KMS-11 (cell line): ENCODE results near the gene SCYGR4.

Experiments
- H2AFZ ChIP-seq: fragments of 200-600 bp; sonication (generic); 2 replicates; pipeline ENCODE4 v1.6.1; 2016; ENCODE audit warnings: antibody characterized with exemption, mixed run types, low read depth
- H3K27ac ChIP-seq: fragments of 200-600 bp; sonication (generic); 2 replicates; pipeline ENCODE4 v1.6.1; 2016; ENCODE audit warnings: mild to moderate bottlenecking, mixed run types
- H3K27me3 ChIP-seq: fragments of 200-600 bp; sonication (generic); 2 replicates; pipeline ENCODE4 v1.6.1; 2017; ENCODE audit warnings: mild to moderate bottlenecking, low read depth, mixed run types, moderate library complexity; ENCODE audit not compliant: insufficient read depth
- H3K36me3 ChIP-seq: fragments of 200-600 bp; sonication (generic); 2 replicates; pipeline ENCODE4 v1.6.1; 2017; ENCODE audit warnings: mild to moderate bottlenecking, mixed run types; ENCODE audit not compliant: insufficient read depth
- H3K4me1 ChIP-seq: fragments of 200-600 bp; sonication (generic); 2 replicates; pipeline ENCODE4 v1.6.1; 2016; ENCODE audit warnings: mild to moderate bottlenecking, low read depth, mixed run types; ENCODE audit not compliant: poor library complexity, severe bottlenecking
- H3K4me2 ChIP-seq: fragments of 200-600 bp; sonication (generic); 2 replicates; pipeline ENCODE4 v1.7.0; 2016; ENCODE audit warnings: mild to moderate bottlenecking, mixed run types
- H3K4me3 ChIP-seq: fragments of 200-600 bp; sonication (generic); IDR thresholded peaks from 2 replicates; pipeline ENCODE4 v1.6.1; 2017; ENCODE audit warnings: low read depth, low read length, mixed read lengths; ENCODE audit not compliant: insufficient read depth
- H3K79me2 ChIP-seq: fragments of 200-600 bp; sonication (generic); 2 replicates; pipeline ENCODE4 v1.6.1; 2016; ENCODE audit warnings: low read depth, mixed run types; ENCODE audit not compliant: insufficient read depth
- H3K9ac ChIP-seq: fragments of 200-600 bp; sonication (generic); 2 replicates; pipeline ENCODE4 v1.6.1; 2016; ENCODE audit warnings: mild to moderate bottlenecking, mixed run types
- H4K20me1 ChIP-seq: fragments of 200-600 bp; sonication (generic); 2 replicates; pipeline ENCODE4 v1.6.1; 2016; ENCODE audit warnings: mild to moderate bottlenecking, mixed run types; ENCODE audit not compliant: insufficient read depth
- TF ChIP-seq, protein P1 (sequence below): fragments of 200-600 bp; sonication (generic); conservative IDR thresholded peaks from 2 replicates; pipeline ENCODE4 v1.6.1; 2017; ENCODE audit warnings: low read depth, mild to moderate bottlenecking, antibody characterized with exemption, low read length, moderate library complexity, mixed read lengths

Gene SCYGR4

DNA sequence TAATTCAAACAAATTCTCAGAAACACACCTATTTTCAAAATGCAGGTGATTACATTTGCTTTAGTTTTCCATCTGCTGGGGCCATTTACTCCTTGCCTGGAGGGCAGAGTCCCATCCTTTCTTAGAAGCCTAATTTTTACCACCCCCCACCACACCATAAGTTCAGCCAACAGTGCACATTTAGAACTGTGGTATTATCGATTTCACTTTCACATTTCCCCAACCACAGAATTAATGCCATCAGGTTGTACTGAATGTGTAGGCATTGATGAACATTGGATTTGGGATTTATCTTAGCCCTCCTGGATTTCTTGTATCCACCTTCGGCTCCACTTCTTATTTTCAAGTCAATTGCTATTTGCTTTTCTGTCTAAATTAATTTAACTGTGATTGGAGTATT is 7.2 kb upstream of the SCYGR4 start:
- Histone ChIP-seq H2AFZ (no peak overlapping the region), H3K4me3 (no peak overlapping the region), H4K20me1 (no peaks in the 10 kb centered on the region), H3K9ac (no peak overlapping the region), H3K27ac (no peak overlapping the region), H3K4me1 (peaks cover 22% of the 10 kb centered on the region), H3K79me2 (no peaks in the 10 kb centered on the region), H3K36me3 (no peaks in the 10 kb centered on the region), H3K4me2 (no peak overlapping the region), H3K27me3 (no peaks in the 10 kb centered on the region)
- TF ChIP-seq, protein P1, sequence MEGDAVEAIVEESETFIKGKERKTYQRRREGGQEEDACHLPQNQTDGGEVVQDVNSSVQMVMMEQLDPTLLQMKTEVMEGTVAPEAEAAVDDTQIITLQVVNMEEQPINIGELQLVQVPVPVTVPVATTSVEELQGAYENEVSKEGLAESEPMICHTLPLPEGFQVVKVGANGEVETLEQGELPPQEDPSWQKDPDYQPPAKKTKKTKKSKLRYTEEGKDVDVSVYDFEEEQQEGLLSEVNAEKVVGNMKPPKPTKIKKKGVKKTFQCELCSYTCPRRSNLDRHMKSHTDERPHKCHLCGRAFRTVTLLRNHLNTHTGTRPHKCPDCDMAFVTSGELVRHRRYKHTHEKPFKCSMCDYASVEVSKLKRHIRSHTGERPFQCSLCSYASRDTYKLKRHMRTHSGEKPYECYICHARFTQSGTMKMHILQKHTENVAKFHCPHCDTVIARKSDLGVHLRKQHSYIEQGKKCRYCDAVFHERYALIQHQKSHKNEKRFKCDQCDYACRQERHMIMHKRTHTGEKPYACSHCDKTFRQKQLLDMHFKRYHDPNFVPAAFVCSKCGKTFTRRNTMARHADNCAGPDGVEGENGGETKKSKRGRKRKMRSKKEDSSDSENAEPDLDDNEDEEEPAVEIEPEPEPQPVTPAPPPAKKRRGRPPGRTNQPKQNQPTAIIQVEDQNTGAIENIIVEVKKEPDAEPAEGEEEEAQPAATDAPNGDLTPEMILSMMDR = no peak

DNA sequence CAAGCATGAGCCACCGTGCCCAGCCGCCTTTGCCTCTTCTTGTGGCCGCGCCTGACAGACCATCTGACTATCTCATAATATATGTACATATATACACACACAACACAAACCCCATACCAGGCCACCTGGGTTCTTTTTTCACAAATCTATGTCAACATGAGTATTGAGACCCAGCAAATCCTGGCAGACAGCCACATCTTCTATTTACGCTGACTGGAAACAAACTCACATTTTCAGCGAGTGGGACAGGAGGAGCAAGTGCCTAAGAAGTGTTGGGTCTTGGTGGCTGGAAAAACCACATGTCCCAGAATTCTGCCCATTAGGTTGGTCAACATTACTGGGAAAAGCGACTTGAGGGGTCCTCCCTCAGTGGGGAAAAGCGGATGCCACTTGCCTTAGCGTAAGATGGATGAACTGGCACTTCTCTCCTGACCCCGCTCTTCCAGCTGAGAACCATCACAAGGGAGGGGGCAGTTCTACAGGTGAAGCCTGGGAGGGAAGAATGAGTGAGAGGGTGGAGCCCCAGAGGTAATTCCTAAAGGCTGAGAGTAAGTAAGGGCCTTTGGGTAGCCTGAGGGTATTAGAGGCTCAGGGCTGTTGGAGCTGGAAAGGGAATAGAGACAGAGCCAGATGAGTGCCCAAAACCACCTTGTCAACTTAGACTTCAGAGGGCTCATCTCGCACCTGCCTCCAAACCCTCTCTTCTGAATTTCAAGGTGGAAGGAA is 4.6 kb upstream of the SCYGR4 start:
- Histone ChIP-seq H4K20me1 (no peaks in the 10 kb centered on the region), H3K79me2 (no peaks in the 10 kb centered on the region), H3K27me3 (no peaks in the 10 kb centered on the region), H3K27ac (no peak overlapping the region), H3K9ac (no peak overlapping the region), H3K36me3 (no peaks in the 10 kb centered on the region), H3K4me3 (no peak overlapping the region), H3K4me1 (peaks cover 22% of the 10 kb centered on the region), H3K4me2 (no peak overlapping the region), H2AFZ (no peak overlapping the region)
- TF ChIP-seq, protein P1 = no peak

DNA sequence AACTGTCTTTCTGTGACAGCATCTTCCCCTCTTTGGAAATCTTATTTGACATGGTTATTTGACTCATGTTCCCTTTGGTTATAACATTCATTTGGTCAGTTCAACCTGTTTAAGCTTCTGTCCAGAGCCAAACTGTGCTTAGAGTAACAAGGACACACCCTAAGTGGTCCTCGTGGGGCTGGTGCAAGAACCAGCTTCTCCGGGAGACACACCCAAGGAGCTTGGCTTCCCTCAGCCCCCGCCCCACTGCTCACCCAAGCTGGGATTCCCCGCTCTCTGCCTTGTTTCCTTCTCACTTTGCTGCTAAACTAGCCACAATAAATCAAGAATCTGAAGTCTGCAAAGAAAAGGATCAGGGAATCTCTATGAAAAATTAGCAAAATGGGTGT is 4.0 kb upstream of the SCYGR4 start:
- Histone ChIP-seq H2AFZ (no peak overlapping the region), H3K36me3 (no peaks in the 10 kb centered on the region), H3K4me3 (no peak overlapping the region), H3K9ac (no peak overlapping the region), H3K79me2 (no peaks in the 10 kb centered on the region), H3K4me2 (no peak overlapping the region), H4K20me1 (no peaks in the 10 kb centered on the region), H3K27ac (no peak overlapping the region), H3K27me3 (no peaks in the 10 kb centered on the region), H3K4me1 (peaks cover 22% of the 10 kb centered on the region)
- TF ChIP-seq, protein P1 = no peak

DNA sequence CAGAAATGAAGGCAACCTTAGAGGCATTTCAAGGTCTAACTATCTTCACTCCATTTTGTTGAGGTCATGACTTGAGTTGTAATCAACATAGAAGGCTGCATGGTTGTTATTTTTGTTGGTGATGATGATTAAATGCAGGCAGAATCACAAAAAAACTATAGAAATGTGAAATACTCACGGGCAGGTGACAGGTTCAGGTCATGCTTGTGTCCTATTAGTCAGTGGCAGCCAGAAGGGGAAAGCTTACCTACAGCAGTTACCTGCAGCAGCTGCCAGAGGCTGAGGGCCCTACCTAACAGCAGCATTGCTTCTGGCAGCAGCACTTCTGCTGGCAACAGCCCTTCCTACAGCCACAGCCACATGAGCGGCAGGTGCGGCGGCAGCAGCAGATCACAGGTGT is 3.1 kb upstream of the SCYGR4 start:
- H4K20me1 ChIP-seq = no peaks in the 10 kb centered on the region
- no peak overlapping the region for H2AFZ ChIP-seq
- TF ChIP-seq, protein P1 = no peak
- H3K4me1 ChIP-seq = peaks cover 19% of the 10 kb centered on the region
- H3K9ac ChIP-seq = no peak overlapping the region
- H3K4me2 ChIP-seq = no peak overlapping the region
- no peaks in the 10 kb centered on the region for H3K27me3 ChIP-seq
- no peaks in the 10 kb centered on the region for H3K79me2 ChIP-seq
- H3K4me3 ChIP-seq = no peak overlapping the region
- no peak overlapping the region for H3K27ac ChIP-seq
- H3K36me3 ChIP-seq = no peaks in the 10 kb centered on the region
